Measurements from ENCODE around the gene RSBN1.

- TF ChIP-seq CTCF (conservative IDR thresholded peaks at IDR 0.05 in 1 of 2, IDR thresholded peaks at IDR 0.05 in 1 of 2; ENCODE audit: low read depth in 1 of 2, low read length in 2 of 2): no peak
- no peak for TF ChIP-seq EZH2 (IDR thresholded peaks at IDR 0.05; ENCODE audit: low read length, missing control alignments)
These were observed 97.5 kb downstream of the RSBN1 start for GRCh38 chr1:113714606-113715269.

All from fibroblast of lung (primary cell).